Type B pancreatic cell (in vitro differentiated cells): ENCODE data around the gene KCNAB1. TPM values are rescaled to one million over a fixed set of nuclear protein-coding genes. Genes with fewer than 3 reads are reported as not detected.

Source experiments
- DNase-seq: peaks from one replicate; pipeline ENCODE4 v3.0.0; 2021; ENCODE audit warnings: mixed read lengths; ENCODE audit not compliant: unreplicated experiment; ENCODE audit errors: extremely low spot score
- H3K27ac Mint-ChIP-seq: 2 replicates; pipeline ENCODE4 v1.8.0; 2021; ENCODE audit warnings: mild to moderate bottlenecking, mixed read lengths
- H3K27me3 Mint-ChIP-seq: 2 replicates; pipeline ENCODE4 v1.8.0; 2021; ENCODE audit warnings: mixed read lengths
- H3K36me3 Mint-ChIP-seq: 2 replicates; pipeline ENCODE4 v1.8.0; 2021; ENCODE audit warnings: mixed read lengths
- H3K4me1 Mint-ChIP-seq: one replicate; pipeline ENCODE4 v1.8.0; 2021; ENCODE audit warnings: mixed read lengths; ENCODE audit not compliant: unreplicated experiment
- H3K4me3 Mint-ChIP-seq: 2 replicates; pipeline ENCODE4 v1.8.0; 2021; ENCODE audit warnings: mild to moderate bottlenecking, mixed read lengths
- H3K9me3 Mint-ChIP-seq: 2 replicates; pipeline ENCODE4 v1.8.0; 2021; ENCODE audit warnings: mixed read lengths
- total RNA-seq: library from RNA; stranded (reverse); gene quantifications from 2 replicates; pipeline ENCODE4 v1.2.1, GENCODE V29; 2021; ENCODE audit warnings: low replicate concordance
- TF ChIP-seq, protein P1 (sequence below): fragments of 200-600 bp; sonication (generic); conservative IDR thresholded peaks from 2 replicates; pipeline ENCODE4 v1.5.0; 2021; ENCODE audit warnings: antibody characterized with exemption, mild to moderate bottlenecking

Gene KCNAB1
- total RNA-seq, 1 donor from 2014 or later: 6.1 TPM

DNA sequence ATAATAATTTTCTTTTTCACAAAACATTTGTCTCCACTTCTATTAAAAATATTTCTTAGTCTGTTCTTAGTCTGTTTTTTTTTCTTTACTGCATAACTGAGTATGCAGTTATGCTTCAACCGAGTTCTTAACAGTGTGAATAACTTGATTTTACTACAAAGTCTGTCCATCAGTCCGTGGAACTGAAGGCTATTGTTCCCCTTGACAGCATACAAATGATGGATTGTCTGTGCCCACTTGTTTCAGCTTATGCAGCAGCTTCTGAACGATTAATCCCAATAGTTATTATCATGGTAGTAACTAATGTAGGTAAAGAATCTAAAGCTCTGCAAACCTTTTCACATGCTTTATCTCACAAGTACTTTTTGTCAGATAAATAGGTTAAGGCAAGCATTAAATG, 283.8 kb downstream of the KCNAB1 start:
- Mint-ChIP-seq H3K4me1 (peaks cover 12% of the 10 kb centered on the region), H3K27ac (no peak overlapping the region), H3K27me3 (peaks cover 11% of the 10 kb centered on the region), H3K36me3 (no peaks in the 10 kb centered on the region), H3K4me3 (no peak overlapping the region), H3K9me3 (no peaks in the 10 kb centered on the region)
- DNase-seq: no peak
- TF ChIP-seq, protein P1, sequence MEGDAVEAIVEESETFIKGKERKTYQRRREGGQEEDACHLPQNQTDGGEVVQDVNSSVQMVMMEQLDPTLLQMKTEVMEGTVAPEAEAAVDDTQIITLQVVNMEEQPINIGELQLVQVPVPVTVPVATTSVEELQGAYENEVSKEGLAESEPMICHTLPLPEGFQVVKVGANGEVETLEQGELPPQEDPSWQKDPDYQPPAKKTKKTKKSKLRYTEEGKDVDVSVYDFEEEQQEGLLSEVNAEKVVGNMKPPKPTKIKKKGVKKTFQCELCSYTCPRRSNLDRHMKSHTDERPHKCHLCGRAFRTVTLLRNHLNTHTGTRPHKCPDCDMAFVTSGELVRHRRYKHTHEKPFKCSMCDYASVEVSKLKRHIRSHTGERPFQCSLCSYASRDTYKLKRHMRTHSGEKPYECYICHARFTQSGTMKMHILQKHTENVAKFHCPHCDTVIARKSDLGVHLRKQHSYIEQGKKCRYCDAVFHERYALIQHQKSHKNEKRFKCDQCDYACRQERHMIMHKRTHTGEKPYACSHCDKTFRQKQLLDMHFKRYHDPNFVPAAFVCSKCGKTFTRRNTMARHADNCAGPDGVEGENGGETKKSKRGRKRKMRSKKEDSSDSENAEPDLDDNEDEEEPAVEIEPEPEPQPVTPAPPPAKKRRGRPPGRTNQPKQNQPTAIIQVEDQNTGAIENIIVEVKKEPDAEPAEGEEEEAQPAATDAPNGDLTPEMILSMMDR: no peak

DNA sequence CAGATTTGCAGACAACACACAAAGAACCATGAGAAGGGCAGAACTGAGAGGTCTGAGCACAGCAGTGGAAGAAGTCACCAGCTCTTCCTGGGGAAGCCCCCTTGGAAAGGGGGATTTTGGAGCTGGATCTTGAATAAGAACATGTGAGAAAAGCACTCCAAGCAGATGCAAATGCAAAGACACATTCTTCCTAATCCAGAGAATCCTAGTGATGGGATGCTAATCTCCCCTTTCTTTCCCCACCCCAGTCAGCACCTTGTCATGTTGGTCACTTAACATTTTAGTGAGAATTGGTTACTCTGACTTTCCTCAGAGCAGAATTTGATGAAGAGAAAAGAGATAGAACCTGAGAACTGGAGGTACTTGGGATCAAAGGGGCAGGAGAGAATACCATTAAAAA, 286.0 kb downstream of the KCNAB1 start:
- Mint-ChIP-seq H3K4me3 (no peak overlapping the region), H3K27me3 (peaks cover 6% of the 10 kb centered on the region), H3K4me1 (peaks cover 4% of the 10 kb centered on the region), H3K27ac (no peak overlapping the region), H3K36me3 (no peaks in the 10 kb centered on the region), H3K9me3 (no peaks in the 10 kb centered on the region)
- no peak for DNase-seq
- TF ChIP-seq, protein P1: no peak

DNA sequence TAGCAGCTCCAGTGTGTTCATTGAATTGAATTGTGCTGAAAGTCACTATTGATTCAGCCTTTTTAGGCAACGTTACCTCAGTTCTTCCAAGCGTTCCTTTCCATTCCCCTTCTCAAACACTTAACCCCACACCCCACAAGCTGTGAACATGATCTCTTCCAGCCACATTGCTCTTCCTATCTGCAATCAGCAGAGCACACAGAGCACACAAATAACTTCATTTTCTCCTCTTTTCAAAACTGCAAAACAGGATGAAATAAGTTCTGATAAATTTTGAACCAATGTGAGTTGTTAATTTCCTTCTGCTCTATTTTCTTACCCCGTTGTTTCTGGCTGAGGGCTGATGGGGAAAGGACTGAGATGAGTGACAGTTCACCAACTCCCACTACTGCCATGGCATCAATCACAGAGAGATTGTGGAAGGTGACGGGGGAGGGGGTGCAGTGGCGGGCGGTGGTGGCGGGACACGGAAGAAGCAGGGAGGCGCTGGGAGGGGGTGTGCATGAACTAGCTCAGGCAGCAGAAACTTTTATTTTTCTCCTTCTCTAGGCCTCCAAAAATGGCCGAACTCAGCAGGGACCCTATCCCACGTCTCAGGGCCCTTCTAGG, 287.3 kb downstream of the KCNAB1 start:
- Mint-ChIP-seq H3K36me3 (no peaks in the 10 kb centered on the region), H3K4me1 (peaks cover 4% of the 10 kb centered on the region), H3K4me3 (no peak overlapping the region), H3K9me3 (no peaks in the 10 kb centered on the region), H3K27me3 (peaks cover 6% of the 10 kb centered on the region), H3K27ac (no peak overlapping the region)
- TF ChIP-seq, protein P1: no peak
- no peak for DNase-seq

DNA sequence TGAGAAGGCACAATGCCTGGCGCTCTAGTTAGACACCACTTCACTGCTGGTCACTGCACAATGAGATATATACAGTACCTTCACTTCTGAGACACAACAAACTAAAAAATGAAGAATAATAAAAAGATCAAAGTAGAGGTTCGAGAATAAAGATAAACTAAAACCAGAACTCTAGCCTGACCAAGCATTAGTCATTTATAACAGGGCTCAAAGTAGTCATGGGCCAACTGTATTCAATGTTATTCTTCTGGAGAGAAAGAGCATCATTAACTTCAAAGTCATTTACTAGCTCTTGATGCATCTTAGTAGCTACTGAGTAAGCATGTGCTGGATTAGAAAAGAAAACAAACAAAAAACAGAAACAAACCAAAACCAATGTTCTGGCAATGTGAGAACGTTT, 289.3 kb downstream of the KCNAB1 start:
- DNase-seq: no peak
- peaks cover 6% of the 10 kb centered on the region for H3K27me3 Mint-ChIP-seq
- no peaks in the 10 kb centered on the region for H3K36me3 Mint-ChIP-seq
- no peak overlapping the region for H3K27ac Mint-ChIP-seq
- no peak overlapping the region for H3K4me3 Mint-ChIP-seq
- no peaks in the 10 kb centered on the region for H3K9me3 Mint-ChIP-seq
- TF ChIP-seq, protein P1: no peak
- H3K4me1 Mint-ChIP-seq: peaks cover 16% of the 10 kb centered on the region

DNA sequence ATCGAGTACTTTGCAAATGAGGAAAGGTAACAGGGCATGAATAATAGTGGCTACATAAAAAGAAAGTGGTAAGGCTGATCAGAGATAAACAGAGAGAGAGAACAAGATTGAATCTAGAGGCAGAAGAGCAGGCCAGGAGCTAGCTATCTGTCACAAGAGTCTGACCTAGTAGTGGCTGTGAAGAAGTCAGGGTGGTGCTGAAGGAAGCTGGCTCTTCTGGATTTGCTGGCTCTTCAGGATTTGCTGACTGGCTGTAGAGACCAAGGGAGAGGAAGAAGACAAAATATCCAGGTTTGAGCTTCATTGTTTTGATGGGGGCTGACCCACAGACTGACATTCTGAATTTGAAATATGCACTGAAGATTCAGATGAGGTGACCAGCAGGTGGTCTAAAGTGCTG, 292.2 kb downstream of the KCNAB1 start:
- Mint-ChIP-seq H3K9me3 (no peaks in the 10 kb centered on the region), H3K4me3 (peak overlapping the region; percentile 5), H3K27ac (peak overlapping the region; percentile 40), H3K36me3 (no peaks in the 10 kb centered on the region), H3K27me3 (no peaks in the 10 kb centered on the region), H3K4me1 (peaks cover 20% of the 10 kb centered on the region)
- TF ChIP-seq, protein P1: no peak
- no peak for DNase-seq
